Measurements from ENCODE around the gene SLC2A9.

Gene SLC2A9

DNA sequence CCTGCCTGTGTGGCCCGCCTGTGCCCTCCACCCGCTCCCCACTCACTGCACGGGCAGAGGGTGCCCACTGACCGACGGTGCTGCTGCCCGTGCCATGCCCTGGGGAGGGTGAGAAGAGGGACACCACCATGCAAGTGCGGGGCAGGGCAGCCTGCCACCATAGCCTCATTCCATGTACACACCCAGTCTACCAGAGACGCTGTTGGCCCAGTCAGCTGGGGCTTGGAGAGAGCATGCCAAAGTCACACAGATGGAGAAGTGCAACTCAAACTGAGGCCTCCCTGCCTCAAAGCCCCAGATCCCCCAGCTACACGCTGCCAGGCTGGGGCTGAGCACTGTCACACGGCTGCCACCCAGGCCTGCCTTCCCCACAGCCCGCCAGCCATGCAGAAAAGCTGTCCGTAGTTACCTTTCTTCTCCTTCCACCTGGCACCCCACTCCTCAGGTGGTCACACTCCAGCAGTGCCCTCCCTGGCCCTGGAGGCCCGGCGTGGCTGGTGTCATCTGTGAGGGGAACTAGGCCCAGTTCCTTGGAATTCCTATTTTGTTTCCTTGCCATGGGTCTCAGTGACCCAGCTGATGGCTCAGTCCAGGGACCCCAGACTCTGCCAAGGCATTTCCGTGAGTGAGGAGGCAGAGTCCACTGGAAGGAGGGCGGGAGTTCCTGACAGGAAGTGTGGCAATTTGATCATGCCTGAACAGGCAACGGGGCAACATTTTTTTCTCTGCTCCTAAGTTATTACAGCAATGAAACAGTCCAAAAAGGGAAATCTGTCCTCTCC lies at the start of gene SLC2A9:
SLC2A9 (minus strand) TSS at position 627 of the 782 bp plus-strand sequence; CDS start at position 559, 68 bp downstream.
- no peak for DNase-seq (ENCODE audit: low read depth)

- no peak for DNase-seq (ENCODE audit: low read depth)
Measured at GRCh38 chr4:10069075-10069642, 47.9 kb upstream of the SLC2A9 start.

DNA sequence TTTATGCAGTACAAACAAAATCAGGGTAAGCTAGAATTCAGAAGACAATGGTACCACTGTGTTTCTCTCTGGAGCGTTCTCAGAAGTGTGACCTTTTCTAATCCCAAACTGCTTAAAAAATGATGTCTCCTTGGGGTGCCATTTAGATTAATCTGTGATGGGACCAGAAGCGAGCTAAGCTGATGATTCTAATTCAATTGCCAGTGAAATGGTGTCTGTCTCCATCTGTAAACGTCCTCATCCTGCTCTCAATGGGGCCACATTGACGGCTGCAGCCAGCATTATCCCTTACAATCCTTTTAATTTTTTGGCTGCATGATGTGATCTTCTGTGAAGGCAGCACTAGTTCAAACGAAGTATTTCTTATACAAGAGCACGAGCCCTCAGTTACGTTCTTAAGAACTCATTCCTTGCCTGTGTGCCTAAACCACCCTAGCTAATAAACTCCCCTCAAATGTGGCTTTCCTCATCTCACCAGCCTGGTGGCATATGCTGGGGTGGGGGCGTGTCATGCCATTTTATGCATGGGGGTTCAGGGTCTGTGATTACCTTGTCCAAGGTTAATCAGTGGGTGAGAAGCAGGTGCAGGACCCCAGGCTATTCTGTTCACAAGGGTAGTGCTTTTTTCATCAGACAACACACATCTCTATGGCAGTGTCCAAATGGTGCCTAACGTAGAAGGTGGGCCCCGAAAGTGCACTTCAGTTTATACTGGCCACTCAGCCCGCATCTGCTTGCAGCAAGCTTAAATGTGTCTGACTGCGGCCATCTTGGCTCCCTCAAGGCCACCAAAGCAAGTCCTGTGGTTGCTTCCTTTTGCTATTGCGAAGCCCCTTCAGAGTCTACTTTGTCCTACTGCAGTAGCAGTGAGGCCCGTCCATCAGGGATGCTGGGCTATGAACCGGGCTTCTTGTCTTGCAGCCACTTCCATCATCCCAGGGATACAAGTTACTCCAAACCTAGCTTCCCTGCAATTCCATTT lies 45.7 kb upstream of the SLC2A9 start:
- DNase-seq (ENCODE audit: low read depth): no peak

GRCh38 chr4:10066206-10066605 lies 44.9 kb upstream of the SLC2A9 start:
- DNase-seq (ENCODE audit: low read depth): no peak

GRCh38 chr4:10063544-10064300 lies 42.4 kb upstream of the SLC2A9 start:
- DNase-seq (ENCODE audit: low read depth): no peak

DNA sequence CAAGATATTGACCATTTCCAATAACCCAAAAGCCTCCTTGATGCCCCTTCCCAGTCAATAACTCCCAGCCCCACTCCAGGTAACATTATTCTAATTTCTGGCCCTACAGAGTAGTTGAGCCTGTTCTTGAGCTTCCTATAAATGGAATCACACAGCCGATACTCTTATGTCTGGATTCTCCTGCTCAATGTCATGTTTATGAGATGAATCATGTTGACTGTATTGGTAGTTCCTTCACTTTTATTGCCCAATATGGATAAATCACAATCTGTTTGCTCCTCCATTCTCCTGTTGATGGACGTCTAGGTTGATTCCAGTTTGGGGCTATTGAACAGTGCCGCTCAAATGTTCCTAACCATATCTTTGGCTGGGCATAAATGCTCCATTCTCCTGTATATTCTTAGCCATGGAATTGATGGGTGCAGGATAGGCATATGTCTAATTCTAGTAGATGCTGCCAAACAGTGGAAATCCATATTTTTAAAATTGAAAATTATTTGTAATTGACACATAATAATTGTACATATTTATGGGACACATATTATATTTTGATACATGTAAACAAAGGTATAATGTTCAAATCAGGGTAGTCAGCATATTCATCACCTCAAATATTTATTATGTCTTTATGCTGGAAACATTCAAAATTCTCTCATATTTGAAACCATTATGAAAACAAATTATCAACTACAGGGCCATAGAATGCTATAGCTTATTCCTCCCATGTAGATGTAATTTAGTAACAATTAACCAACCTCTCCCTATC lies 40.5 kb upstream of the SLC2A9 start:
- DNase-seq (ENCODE audit: low read depth): no peak

DNA sequence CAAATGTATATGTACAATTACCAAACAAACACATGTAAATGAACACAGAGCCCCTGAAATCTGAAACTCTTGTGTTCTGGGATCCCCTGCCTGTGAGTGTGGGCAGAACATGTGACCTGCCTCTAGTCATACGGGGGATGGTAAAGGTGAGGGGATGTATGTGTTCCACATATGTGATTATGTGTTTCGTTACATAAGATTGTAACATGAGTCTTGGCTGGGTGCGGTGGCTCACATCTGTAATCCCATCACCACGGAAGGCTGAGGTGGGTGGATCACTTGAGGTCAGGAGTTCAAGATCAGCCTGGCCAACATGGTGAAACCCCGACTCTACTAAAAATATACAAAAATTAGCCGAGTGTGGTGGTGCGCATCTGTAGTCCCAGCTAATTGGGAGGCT lies 37.1 kb upstream of the SLC2A9 start:
- DNase-seq (ENCODE audit: low read depth): no peak

DNA sequence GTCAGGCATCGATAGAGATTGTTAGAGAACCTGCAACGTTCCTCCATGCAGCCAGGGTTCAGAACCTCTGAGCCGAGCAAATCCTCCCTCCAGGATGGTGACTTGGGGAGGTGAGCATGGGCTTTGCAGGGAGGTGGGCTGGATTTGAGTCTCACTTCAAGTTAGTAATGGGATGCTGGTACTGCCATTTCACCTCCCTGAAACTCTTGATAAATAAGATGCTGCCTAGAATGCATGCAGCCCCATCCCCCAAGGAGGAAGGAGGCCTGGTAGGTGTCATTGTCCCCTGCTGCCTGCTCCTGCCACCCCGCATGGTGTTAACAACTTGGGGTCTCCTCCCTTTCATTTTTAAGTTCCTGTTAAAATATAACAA lies 35.7 kb upstream of the SLC2A9 start:
- no peak for DNase-seq (ENCODE audit: low read depth)

DNA sequence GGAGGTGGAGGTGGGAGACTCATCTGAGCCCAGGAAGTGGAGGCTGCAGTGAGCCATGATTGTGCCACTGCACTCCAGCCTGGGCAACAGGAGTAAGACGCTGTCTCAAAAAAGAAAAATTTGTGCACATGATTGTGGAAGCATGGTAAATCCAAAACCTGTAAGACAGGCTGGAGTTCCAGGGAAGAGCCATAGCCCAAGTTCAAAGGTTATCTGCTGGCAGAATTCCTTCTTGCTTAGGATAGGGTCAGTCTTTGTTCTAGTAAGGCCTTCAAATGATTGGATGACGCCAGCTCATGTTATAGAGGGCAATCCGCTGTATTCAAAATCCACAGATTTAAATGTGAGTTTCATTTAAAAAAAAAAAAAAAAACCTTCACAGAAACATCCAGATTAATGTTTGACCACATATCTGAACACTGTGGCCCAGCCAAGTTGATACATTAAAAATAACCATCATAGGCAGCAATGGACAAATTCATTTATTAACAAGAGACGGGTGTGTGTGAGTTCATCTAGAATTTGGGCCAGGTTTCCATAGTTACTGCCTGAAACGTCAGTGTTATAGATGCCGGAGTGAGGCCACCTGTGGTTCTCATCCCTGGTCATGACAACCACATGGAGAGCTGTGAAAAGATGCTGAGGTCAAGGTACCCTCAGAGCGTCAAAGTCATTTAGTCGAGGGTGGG lies 35.2 kb upstream of the SLC2A9 start:
- DNase-seq (ENCODE audit: low read depth): no peak

GRCh38 chr4:10055871-10056270 lies 34.6 kb upstream of the SLC2A9 start:
- no peak for DNase-seq (ENCODE audit: low read depth)

- no peak for DNase-seq (ENCODE audit: low read depth)
Measured at GRCh38 chr4:10054571-10055041, 33.3 kb upstream of the SLC2A9 start.

GRCh38 chr4:10053635-10054453 lies 32.5 kb upstream of the SLC2A9 start:
- DNase-seq (ENCODE audit: low read depth): no peak

- DNase-seq (ENCODE audit: low read depth): no peak
Measured at GRCh38 chr4:10051517-10052135, 30.3 kb upstream of the SLC2A9 start.

GRCh38 chr4:10050721-10051120 lies 29.4 kb upstream of the SLC2A9 start:
- DNase-seq (ENCODE audit: low read depth): no peak

- DNase-seq (ENCODE audit: low read depth): no peak
Measured at GRCh38 chr4:10050261-10050661, 29.0 kb upstream of the SLC2A9 start.

DNA sequence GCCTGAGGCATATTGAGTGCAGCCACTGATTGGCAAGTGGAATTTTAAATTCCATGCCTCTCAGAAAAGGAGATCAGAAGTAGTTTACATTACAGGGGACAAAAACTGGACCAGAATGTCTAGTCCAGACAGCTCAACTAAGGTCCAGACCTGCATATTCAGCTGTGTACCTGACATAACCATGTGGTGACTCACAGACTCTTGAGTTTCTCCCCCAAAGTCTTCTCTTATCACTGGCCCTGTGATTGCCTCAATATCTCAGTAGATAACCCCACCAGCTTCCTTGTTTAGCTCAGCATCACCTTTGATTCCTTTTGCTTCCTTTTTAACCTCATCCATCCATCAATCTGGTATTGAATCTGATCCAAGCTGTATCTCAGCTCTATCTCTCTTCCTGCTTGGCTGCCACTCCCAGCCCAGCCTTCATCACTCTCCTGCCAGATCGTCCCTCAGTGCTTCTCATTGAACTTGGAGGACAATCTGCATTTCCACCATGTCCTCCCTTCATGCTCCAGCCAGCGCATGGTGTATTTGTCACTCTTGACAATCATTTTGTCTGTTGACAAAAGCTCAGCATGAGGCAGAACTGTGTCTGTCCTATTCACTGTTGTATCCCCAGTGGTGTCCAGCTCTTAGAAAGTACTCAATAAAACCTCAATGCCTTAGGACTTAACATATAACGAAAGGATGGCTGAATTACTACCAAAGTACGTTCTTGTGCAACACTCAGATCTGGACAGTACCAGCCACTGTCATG lies 27.8 kb upstream of the SLC2A9 start:
- no peak for DNase-seq (ENCODE audit: low read depth)

DNA sequence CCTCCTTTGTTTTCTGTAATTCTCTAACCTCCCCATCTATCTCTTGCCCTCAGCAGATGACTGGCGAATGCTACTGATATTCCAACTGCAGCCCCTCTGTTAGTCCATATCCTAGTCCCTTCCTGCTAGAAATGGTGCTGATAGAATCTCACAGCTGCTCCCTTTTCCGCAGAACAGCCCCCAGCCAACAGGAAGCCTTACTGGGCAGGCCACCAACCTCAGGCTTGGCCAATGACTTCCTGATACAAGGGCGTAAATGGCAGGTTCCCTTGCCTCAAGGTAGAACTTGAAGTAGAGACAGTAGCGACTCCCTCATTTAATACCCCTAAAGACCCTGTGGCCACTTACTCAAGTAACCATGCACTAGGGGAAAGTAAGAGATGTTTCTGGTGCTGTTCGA lies 26.7 kb upstream of the SLC2A9 start:
- DNase-seq (ENCODE audit: low read depth): no peak

- no peak for DNase-seq (ENCODE audit: low read depth)
Measured at GRCh38 chr4:10046471-10046870, 25.2 kb upstream of the SLC2A9 start.

All from stimulated activated CD8-positive, alpha-beta memory T cell treated with anti-CD3 and anti-CD28 coated beads, Interleukin-4, amount 100 ng/mL, for 24 hours (primary cell).